Stomach (tissue), 4 donors: Measurements from ENCODE around the gene MRPL14.
"Not testable (repeated sequence)": the region's sequence is repeated elsewhere in the genome, so short reads cannot be mapped to it uniquely, and the experiment has no call there.

Source experiments
- EP300 ChIP-seq: sonication (generic); formaldehyde crosslinking; IDR thresholded peaks from one replicate; pipeline ENCODE4 v1.6.1; 2017; ENCODE audit warnings: antibody characterized with exemption
- POLR2A ChIP-seq, 4 donors: fragments of 450-650 bp; IDR thresholded peaks; one replicate each; pipeline ENCODE4 v1.6.1; 2016; ENCODE audit warnings: antibody characterized with exemption in 4 of 4, control low read depth in 2 of 4, mild to moderate bottlenecking in 1 of 4, moderate library complexity in 1 of 4
- POLR2AphosphoS5 ChIP-seq, 3 donors: sonication (generic); formaldehyde crosslinking; IDR thresholded peaks; one replicate each; pipeline ENCODE4 v1.6.1; 2016; ENCODE audit warnings: antibody characterized with exemption in 3 of 3
- TF ChIP-seq, protein P1 (sequence below), 7 experiments: fragments of 450-650 bp in 4 of 7; fragments of 200-600 bp in 3 of 7; sonication (generic) in 3 of 7; IDR thresholded peaks; one replicate each; pipeline ENCODE4 v1.5.1; 2016 to 2019; ENCODE audit warnings: antibody characterized with exemption in 7 of 7, control low read depth in 2 of 7, mild to moderate bottlenecking in 1 of 7

GRCh38 chr6:44095243-44095623 lies 32.0 kb downstream of the MRPL14 start:
- TF ChIP-seq, protein P1, sequence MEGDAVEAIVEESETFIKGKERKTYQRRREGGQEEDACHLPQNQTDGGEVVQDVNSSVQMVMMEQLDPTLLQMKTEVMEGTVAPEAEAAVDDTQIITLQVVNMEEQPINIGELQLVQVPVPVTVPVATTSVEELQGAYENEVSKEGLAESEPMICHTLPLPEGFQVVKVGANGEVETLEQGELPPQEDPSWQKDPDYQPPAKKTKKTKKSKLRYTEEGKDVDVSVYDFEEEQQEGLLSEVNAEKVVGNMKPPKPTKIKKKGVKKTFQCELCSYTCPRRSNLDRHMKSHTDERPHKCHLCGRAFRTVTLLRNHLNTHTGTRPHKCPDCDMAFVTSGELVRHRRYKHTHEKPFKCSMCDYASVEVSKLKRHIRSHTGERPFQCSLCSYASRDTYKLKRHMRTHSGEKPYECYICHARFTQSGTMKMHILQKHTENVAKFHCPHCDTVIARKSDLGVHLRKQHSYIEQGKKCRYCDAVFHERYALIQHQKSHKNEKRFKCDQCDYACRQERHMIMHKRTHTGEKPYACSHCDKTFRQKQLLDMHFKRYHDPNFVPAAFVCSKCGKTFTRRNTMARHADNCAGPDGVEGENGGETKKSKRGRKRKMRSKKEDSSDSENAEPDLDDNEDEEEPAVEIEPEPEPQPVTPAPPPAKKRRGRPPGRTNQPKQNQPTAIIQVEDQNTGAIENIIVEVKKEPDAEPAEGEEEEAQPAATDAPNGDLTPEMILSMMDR (IDR thresholded peaks at IDR 0.05): not testable (repeated sequence)
- TF ChIP-seq POLR2A (IDR thresholded peaks at IDR 0.05); POLR2AphosphoS5 (IDR thresholded peaks at IDR 0.05); EP300: not testable (repeated sequence)
